Trophoblast cell (in vitro differentiated cells and primary cell): ENCODE data around the gene XG.
A peak's percentile ranks its signal among the peaks of the same experiment; 100 is the strongest.

ENCODE experiments used
- DNase-seq, 2 donors: peaks; one replicate each; pipeline ENCODE4 v3.0.0-alpha.2; 2016
- H2AFZ ChIP-seq: 2 replicates; pipeline ENCODE4 v1.6.1; 2013; ENCODE audit warnings: low read length, moderate library complexity, mild to moderate bottlenecking; ENCODE audit not compliant: insufficient read depth, poor library complexity
- H2AK5ac ChIP-seq: 2 replicates; pipeline ENCODE4 v1.6.1; 2013; ENCODE audit warnings: mild to moderate bottlenecking, low read length
- H2BK120ac ChIP-seq: 2 replicates; pipeline ENCODE4 v1.6.1; 2013; ENCODE audit warnings: low read length, mild to moderate bottlenecking, moderate library complexity; ENCODE audit not compliant: insufficient read depth, poor library complexity
- H2BK12ac ChIP-seq: 2 replicates; pipeline ENCODE4 v1.6.1; 2013; ENCODE audit warnings: mild to moderate bottlenecking, low read length, moderate library complexity
- H2BK5ac ChIP-seq: 2 replicates; pipeline ENCODE4 v1.6.1; 2013; ENCODE audit warnings: low read length, low read depth, moderate library complexity, mild to moderate bottlenecking; ENCODE audit not compliant: poor library complexity
- H3K14ac ChIP-seq: 2 replicates; pipeline ENCODE4 v1.6.1; 2013; ENCODE audit warnings: mild to moderate bottlenecking, low read length
- H3K18ac ChIP-seq: 2 replicates; pipeline ENCODE4 v1.6.1; 2013; ENCODE audit warnings: mild to moderate bottlenecking, low read length
- H3K23ac ChIP-seq: 2 replicates; pipeline ENCODE4 v1.6.1; 2013; ENCODE audit warnings: low read length
- H3K27ac ChIP-seq: 2 replicates; pipeline ENCODE4 v1.5.1; 2013; ENCODE audit warnings: low read depth, mild to moderate bottlenecking, inconsistent platforms, low read length, moderate library complexity
- H3K27me3 ChIP-seq: 2 replicates; pipeline ENCODE4 v1.6.1; 2013; ENCODE audit warnings: inconsistent platforms, mild to moderate bottlenecking, low read length, moderate library complexity; ENCODE audit not compliant: insufficient read depth
- H3K36me3 ChIP-seq, 2 experiments: 1 replicate in 1 of 2; 2 replicates in 1 of 2; pipeline ENCODE4 v1.6.1; 2013; ENCODE audit warnings: low read length in 2 of 2, mild to moderate bottlenecking in 2 of 2, moderate library complexity in 1 of 2; ENCODE audit not compliant: insufficient read depth in 2 of 2, control insufficient read depth in 1 of 2
- H3K4ac ChIP-seq: 2 replicates; pipeline ENCODE4 v1.6.1; 2013; ENCODE audit warnings: low read depth, mild to moderate bottlenecking, low read length, moderate library complexity
- H3K4me1 ChIP-seq, 2 experiments: 1 replicate in 1 of 2; 2 replicates in 1 of 2; pipeline ENCODE4 v1.6.1; 2013; ENCODE audit warnings: low read length in 2 of 2, mild to moderate bottlenecking in 2 of 2, moderate library complexity in 1 of 2; ENCODE audit not compliant: insufficient read depth in 2 of 2, control insufficient read depth in 1 of 2
- H3K4me2 ChIP-seq: 2 replicates; pipeline ENCODE4 v1.6.1; 2013; ENCODE audit warnings: inconsistent platforms, mild to moderate bottlenecking, low read length, moderate library complexity
- H3K4me3 ChIP-seq: 2 replicates; pipeline ENCODE4 v1.5.1; 2013; ENCODE audit warnings: mild to moderate bottlenecking, low read depth, low read length, inconsistent platforms
- H3K79me1 ChIP-seq: one replicate; pipeline ENCODE4 v1.6.1; 2013; ENCODE audit warnings: low read length
- H3K79me2 ChIP-seq: 2 replicates; pipeline ENCODE4 v1.6.1; 2013; ENCODE audit warnings: low read length, mild to moderate bottlenecking; ENCODE audit not compliant: control insufficient read depth, insufficient read depth, poor library complexity
- H3K9ac ChIP-seq: 2 replicates; pipeline ENCODE4 v1.6.1; 2013; ENCODE audit warnings: mild to moderate bottlenecking, low read length
- H3K9me3 ChIP-seq: 2 replicates; pipeline ENCODE4 v1.6.1; 2013; ENCODE audit warnings: low read depth, mild to moderate bottlenecking, control low read depth, inconsistent platforms, low read length; ENCODE audit not compliant: insufficient read depth
- H4K12ac ChIP-seq: 2 replicates; pipeline ENCODE4 v1.6.1; 2013; ENCODE audit warnings: low read depth, mild to moderate bottlenecking, low read length, moderate library complexity
- H4K8ac ChIP-seq: 2 replicates; pipeline ENCODE4 v1.6.1; 2013; ENCODE audit warnings: low read depth, mild to moderate bottlenecking, low read length, moderate library complexity
- H4K91ac ChIP-seq: one replicate; pipeline ENCODE4 v1.6.1; 2013; ENCODE audit warnings: low read depth, mild to moderate bottlenecking, low read length, moderate library complexity
- WGBS: extraction: QIAGEN DNeasy Blood & Tissue Kit; methylation state at CpG from one replicate; pipeline ENCODE4 v1.1.7; 2013; ENCODE audit warnings: missing lambda C conversion rate; ENCODE audit not compliant: insufficient read length, insufficient coverage; ENCODE audit errors: extremely low coverage; 5-methylcytosine and 5-hydroxymethylcytosine counted together

Gene XG

DNA sequence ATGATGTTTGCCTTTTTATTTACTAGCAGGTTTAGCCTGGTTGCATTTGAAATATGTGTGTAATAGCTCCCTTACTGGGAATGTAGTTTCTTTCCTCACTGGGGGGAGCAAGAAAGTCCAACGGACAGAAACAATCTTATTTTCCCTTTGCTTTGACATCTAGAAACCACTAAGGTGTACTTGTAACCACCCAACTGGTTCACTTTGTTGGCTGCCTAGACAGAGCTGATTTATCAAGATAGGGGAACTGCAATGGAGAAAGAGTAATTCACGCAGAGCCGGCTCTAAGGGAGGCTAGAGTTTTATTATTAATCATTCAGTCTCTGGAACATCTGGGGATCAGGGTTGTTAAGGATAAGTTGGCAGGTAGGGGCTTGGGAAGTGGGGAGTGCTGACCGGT, 30.3 kb downstream of the XG start:
- no CpG with 5 or more reads among the region's 4 CpGs for WGBS
- Histone ChIP-seq H3K27ac (no peak overlapping the region), H3K9ac (no peak overlapping the region), H3K9me3 (no peaks in the 10 kb centered on the region), H3K23ac (no peak overlapping the region), H2BK12ac (no peak overlapping the region), H3K4me3 (no peak overlapping the region), H2BK5ac (no peak overlapping the region), H3K4me2 (no peak overlapping the region), H2BK120ac (no peak overlapping the region), H3K14ac (no peak overlapping the region), H3K4me1 (peaks cover 0 to 5% of the 10 kb centered on the region in 2 experiments), H3K79me1 (no peaks in the 10 kb centered on the region), H2AK5ac (no peak overlapping the region), H3K79me2 (no peaks in the 10 kb centered on the region), H3K27me3 (no peaks in the 10 kb centered on the region), H4K91ac (no peak overlapping the region), H3K4ac (no peak overlapping the region), H3K18ac (no peak overlapping the region), H2AFZ (no peak overlapping the region), H4K8ac (no peak overlapping the region), H4K12ac (no peak overlapping the region), H3K36me3 (no peaks in the 10 kb centered on the region)
- no peak for DNase-seq

DNA sequence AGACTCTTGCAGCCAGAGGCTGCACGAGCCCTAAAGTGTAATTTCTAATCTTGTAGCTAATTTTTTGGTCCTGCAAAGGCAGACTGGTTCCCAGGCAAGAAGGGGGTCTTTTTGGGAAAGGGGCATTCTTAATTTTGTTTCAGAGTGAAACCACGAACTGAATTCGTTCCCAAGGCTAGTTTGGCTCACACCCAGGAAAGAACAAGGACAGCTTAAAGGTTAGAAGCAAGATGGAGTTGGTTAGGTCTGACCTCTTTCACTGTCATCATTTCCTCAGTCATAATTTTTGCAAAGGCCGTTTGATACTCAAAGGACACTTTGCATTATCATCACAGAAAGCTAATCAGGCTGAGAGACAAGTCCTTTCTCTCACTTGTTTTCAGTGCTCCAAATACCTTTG, 30.9 kb downstream of the XG start:
- H2BK12ac ChIP-seq = no peak overlapping the region
- no peak overlapping the region for H4K8ac ChIP-seq
- no peak overlapping the region for H2BK5ac ChIP-seq
- DNase-seq = no peak
- no peak overlapping the region for H2BK120ac ChIP-seq
- H2AK5ac ChIP-seq = no peak overlapping the region
- no peak overlapping the region for H3K27ac ChIP-seq
- H3K9me3 ChIP-seq = no peaks in the 10 kb centered on the region
- peaks cover 0 to 5% of the 10 kb centered on the region in 2 experiments for H3K4me1 ChIP-seq
- no peak overlapping the region for H3K4ac ChIP-seq
- H3K14ac ChIP-seq = no peak overlapping the region
- no peak overlapping the region for H3K18ac ChIP-seq
- no peaks in the 10 kb centered on the region for H3K27me3 ChIP-seq
- H4K12ac ChIP-seq = no peak overlapping the region
- no peak overlapping the region for H4K91ac ChIP-seq
- no peak overlapping the region for H3K9ac ChIP-seq
- no peak overlapping the region for H3K4me2 ChIP-seq
- H2AFZ ChIP-seq = no peak overlapping the region
- no CpG with 5 or more reads among the region's 4 CpGs for WGBS
- no peak overlapping the region for H3K23ac ChIP-seq
- no peaks in the 10 kb centered on the region for H3K36me3 ChIP-seq
- no peaks in the 10 kb centered on the region for H3K79me2 ChIP-seq
- no peak overlapping the region for H3K4me3 ChIP-seq
- no peaks in the 10 kb centered on the region for H3K79me1 ChIP-seq

DNA sequence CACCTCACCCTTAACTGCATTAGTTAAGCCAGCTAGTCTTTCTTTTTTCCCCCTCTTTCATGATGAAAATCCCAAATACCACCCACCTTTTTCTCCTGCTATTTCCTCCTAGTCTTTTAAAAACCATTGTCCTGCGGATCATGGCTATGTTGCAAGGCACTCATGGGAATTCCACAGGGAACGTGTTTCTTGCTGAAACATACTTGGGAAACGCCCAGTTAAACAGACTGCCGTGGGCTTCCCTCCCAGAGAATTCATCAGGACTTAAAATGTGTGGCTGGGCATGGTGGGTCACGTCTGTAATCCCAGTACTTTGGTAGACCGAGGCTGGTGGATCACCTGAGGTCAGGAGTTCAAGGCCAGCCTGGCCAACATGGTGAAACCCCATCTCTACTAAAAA, 32.2 kb downstream of the XG start:
- no peak overlapping the region for H2BK120ac ChIP-seq
- no peaks in the 10 kb centered on the region for H3K9me3 ChIP-seq
- no peak overlapping the region for H3K4ac ChIP-seq
- H2AFZ ChIP-seq = no peak overlapping the region
- H3K36me3 ChIP-seq = no peaks in the 10 kb centered on the region
- peaks cover 0 to 5% of the 10 kb centered on the region in 2 experiments for H3K4me1 ChIP-seq
- no peak overlapping the region for H4K8ac ChIP-seq
- DNase-seq = no peak
- no peak overlapping the region for H3K14ac ChIP-seq
- H2BK12ac ChIP-seq = no peak overlapping the region
- no peak overlapping the region for H2BK5ac ChIP-seq
- WGBS = no CpG with 5 or more reads among the region's 6 CpGs
- no peak overlapping the region for H2AK5ac ChIP-seq
- H3K79me2 ChIP-seq = no peaks in the 10 kb centered on the region
- no peaks in the 10 kb centered on the region for H3K27me3 ChIP-seq
- no peak overlapping the region for H3K23ac ChIP-seq
- H4K12ac ChIP-seq = no peak overlapping the region
- H3K79me1 ChIP-seq = no peaks in the 10 kb centered on the region
- no peak overlapping the region for H3K18ac ChIP-seq
- H3K4me2 ChIP-seq = no peak overlapping the region
- no peak overlapping the region for H3K4me3 ChIP-seq
- no peak overlapping the region for H3K9ac ChIP-seq
- no peak overlapping the region for H4K91ac ChIP-seq
- H3K27ac ChIP-seq = no peak overlapping the region

DNA sequence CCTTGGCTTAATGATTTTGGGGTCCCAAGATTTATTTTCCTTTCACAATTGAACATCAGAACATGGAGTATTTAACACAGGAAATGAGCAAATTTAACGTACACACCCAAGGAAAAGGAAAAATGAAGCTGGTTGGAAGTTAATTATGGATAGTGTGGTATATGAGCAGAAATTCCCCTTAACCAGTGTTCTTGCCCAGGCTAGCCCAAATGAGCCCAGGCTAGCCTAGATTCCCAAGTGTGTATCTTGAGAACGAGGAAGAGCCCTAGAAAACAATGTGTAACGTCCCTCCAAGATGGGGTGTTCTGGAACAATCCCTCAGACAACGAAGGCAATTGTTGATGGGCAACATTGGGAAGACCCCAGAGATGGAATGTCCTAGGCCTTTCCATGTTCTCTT, 33.7 kb downstream of the XG start:
- Histone ChIP-seq H2BK12ac (no peak overlapping the region), H3K4me3 (no peak overlapping the region), H2AK5ac (no peak overlapping the region), H4K8ac (no peak overlapping the region), H3K4me2 (no peak overlapping the region), H3K4ac (no peak overlapping the region), H3K36me3 (no peaks in the 10 kb centered on the region), H3K27ac (no peak overlapping the region), H3K14ac (no peak overlapping the region), H3K27me3 (no peaks in the 10 kb centered on the region), H4K12ac (no peak overlapping the region), H3K18ac (no peak overlapping the region), H2AFZ (no peak overlapping the region), H3K4me1 (peaks cover 0 to 5% of the 10 kb centered on the region in 2 experiments), H4K91ac (peak overlapping the region; percentile 1), H2BK120ac (no peak overlapping the region), H2BK5ac (no peak overlapping the region), H3K79me1 (no peaks in the 10 kb centered on the region), H3K9ac (no peak overlapping the region), H3K9me3 (no peaks in the 10 kb centered on the region), H3K79me2 (no peaks in the 10 kb centered on the region), H3K23ac (no peak overlapping the region)
- no peak for DNase-seq
- no CpG with 5 or more reads among the region's 4 CpGs for WGBS
